Activated CD4-positive, alpha-beta T cell treated with anti-CD3 and anti-CD28 coated beads, Interleukin-2, amount 10 ng/mL, durations not matched to agents 7 days and 5 days (primary cell): ENCODE measurements around the gene CNOT2. TPM values are rescaled to one million over a fixed set of nuclear protein-coding genes. Genes with fewer than 3 reads are reported as not detected.
"Not testable (repeated sequence)": the region's sequence is repeated elsewhere in the genome, so short reads cannot be mapped to it uniquely, and the experiment has no call there.

ENCODE experiments used
- CTCF ChIA-PET: fragments of 350-600 bp; sonication (Branson Sonifier 250); formaldehyde crosslinking; loops from one replicate; lab custom pipeline; 2021; ENCODE audit warnings: antibody characterized with exemption; lab: Charles Lee
- POLR2A ChIA-PET: fragments of 350-600 bp; sonication (Branson Sonifier 250); formaldehyde crosslinking; loops from one replicate; lab custom pipeline; 2021; ENCODE audit warnings: antibody characterized with exemption; lab: Charles Lee
- DNase-seq: peaks from one replicate; pipeline ENCODE4 v3.0.0-alpha.2; 2020
- H3K27ac Mint-ChIP-seq: one replicate; pipeline ENCODE4 v1.8.0; 2021; ENCODE audit warnings: mild to moderate bottlenecking, moderate library complexity, mixed read lengths
- H3K27me3 Mint-ChIP-seq: one replicate; pipeline ENCODE4 v1.8.0; 2021; ENCODE audit warnings: mixed read lengths
- H3K36me3 Mint-ChIP-seq: one replicate; pipeline ENCODE4 v1.8.0; 2021; ENCODE audit warnings: low read depth, mixed read lengths
- H3K4me1 Mint-ChIP-seq: one replicate; pipeline ENCODE4 v1.8.0; 2021; ENCODE audit warnings: mixed read lengths
- H3K4me3 Mint-ChIP-seq: one replicate; pipeline ENCODE4 v1.8.0; 2021; ENCODE audit warnings: mild to moderate bottlenecking, moderate library complexity, mixed read lengths
- H3K9me3 Mint-ChIP-seq: one replicate; pipeline ENCODE4 v1.8.0; 2021; ENCODE audit warnings: mixed read lengths
- total RNA-seq, 2 experiments: library from RNA; stranded (reverse); gene quantifications; one replicate each; pipeline ENCODE4 v1.2.3, GENCODE V29; 2021

CNOT2 gene
- total RNA-seq, 2 experiments from 2014 or later, result 73.6 to 78.0 TPM

DNA sequence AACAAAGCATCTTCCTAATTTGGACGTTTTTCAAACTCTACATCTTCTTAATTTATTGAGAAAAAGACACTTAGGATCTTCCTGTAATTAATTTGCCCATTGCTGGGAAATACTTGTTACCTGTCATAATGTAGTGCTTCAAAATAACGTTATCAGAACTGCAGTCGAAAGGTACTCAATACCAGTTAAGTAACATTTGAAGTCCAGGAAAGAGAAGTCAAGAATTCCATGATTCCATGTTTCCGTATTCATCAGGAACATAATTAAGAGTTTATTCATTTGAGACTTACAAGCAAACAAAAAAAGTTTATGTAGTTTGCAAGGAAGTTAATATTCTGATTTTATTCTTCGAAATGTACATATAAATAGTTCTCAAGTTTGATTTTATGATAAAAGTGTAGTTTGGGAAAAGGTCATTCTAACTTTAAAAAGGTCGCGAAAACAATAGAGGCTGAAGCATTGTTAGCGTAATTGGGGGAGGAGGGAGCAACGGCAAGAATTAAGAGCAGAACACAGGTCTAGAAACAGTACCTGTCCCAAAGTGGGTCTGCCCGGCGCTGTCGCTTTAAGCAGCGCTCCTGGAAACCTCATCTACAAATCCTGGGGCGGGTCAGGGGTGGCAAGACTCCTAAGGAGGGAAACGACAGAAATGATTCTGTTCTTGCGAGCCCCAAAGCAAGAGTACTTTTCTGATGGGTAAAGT is 121.6 kb downstream of the CNOT2 start:
- Mint-ChIP-seq H3K27ac (peak overlapping the region; percentile 52), H3K36me3 (no peaks in the 10 kb centered on the region), H3K27me3 (peaks cover 29% of the 10 kb centered on the region), H3K4me1 (peaks cover 22% of the 10 kb centered on the region), H3K4me3 (peak overlapping the region; percentile 64), H3K9me3 (no peaks in the 10 kb centered on the region)
- DNase-seq, result peak; percentile 5
- POLR2A ChIA-PET, result no interaction called here
- CTCF ChIA-PET, result no interaction called here

DNA sequence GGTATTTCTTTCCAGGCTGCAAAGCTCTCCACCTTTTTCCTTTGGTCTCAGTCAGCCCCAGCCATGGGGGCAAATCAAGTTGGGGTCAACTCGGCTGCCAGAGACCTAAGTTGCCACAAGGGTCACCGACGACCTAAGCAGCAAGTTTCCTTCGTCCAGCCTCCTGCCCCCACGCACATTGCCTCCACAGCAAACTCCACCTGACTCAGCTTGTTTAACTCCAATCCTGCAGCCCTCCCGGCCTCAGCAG is 122.1 kb downstream of the CNOT2 start:
- CTCF ChIA-PET, result no interaction called here
- Mint-ChIP-seq H3K4me1 (peaks cover 22% of the 10 kb centered on the region), H3K27ac (no peak overlapping the region), H3K36me3 (no peaks in the 10 kb centered on the region), H3K4me3 (peak overlapping the region; percentile 64), H3K9me3 (no peaks in the 10 kb centered on the region), H3K27me3 (peaks cover 29% of the 10 kb centered on the region)
- DNase-seq, result no peak
- POLR2A ChIA-PET, result no interaction called here

DNA sequence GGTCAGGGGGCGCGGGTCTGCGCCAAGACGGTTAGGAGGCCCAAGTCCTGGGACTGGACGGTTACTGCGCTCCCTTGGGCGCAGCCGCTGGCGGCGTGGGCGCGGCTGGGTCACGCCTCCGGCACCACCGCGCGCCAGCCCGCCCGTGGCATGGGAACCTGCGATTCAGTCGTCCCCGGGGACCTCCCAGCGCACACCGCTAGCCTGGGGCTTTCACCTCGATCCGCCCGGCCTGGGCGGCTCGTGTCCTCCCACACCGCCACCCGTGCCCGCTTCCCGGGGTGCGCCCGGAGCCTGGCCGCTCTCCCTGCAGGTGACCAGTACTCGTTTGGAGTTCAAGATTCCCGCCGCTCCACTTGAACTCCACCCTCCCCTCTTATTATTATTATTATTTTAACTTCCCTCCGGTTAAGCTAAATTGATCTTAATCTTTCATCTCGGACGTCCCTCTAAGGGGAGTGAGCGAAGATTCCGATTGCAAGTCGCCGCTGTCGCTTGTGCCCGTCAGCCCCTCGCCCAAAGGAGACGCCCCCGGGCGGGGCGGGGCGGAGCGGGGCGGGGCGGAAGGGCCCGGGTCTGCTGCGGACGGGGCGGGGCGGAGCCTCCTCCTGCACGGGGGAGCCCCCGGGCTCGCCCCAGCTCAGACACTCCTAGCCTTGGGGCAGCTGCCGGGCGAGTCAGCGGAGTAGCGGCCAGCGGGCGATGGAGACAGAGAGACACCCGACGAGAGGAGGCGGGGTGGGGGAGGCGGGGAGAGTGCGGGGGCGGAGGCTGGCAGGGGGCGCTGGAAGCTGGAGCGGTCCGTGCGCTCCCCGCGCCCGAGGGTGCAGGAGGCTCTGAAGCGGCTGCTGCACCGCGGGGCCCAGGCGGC is 122.7 kb downstream of the CNOT2 start, which contains the start of gene KCNMB4:
Gene KCNMB4 (plus strand): TSS at position 643 of the 871 bp plus-strand sequence. CDS start 445 bp downstream, outside the sequence.
- ChIA-PET POLR2A (no interaction called here), CTCF (interaction anchor here (0.8 to 1.4 kb wide), 3 partner anchors 9 to 121 kb away, joined by 3 to 7 read pairs (median 3); no protein-coding TSS in a partner anchor)
- no peaks in the 10 kb centered on the region for H3K9me3 Mint-ChIP-seq

GRCh38 chr12:70366581-70367257 is 123.5 kb downstream of the CNOT2 start:
- CTCF ChIA-PET, result interaction anchor here (1.3 to 1.4 kb wide), 2 partner anchors 10 to 122 kb away, joined by 3 read pairs; no protein-coding TSS in a partner anchor
- H3K27ac Mint-ChIP-seq, result peak overlapping the region; percentile 71
- no peaks in the 10 kb centered on the region for H3K36me3 Mint-ChIP-seq
- peaks cover 22% of the 10 kb centered on the region for H3K4me1 Mint-ChIP-seq
- H3K4me3 Mint-ChIP-seq, result peak overlapping the region; percentile 89
- H3K9me3 Mint-ChIP-seq, result no peaks in the 10 kb centered on the region
- POLR2A ChIA-PET, result no interaction called here
- DNase-seq, result peak; percentile 76
- H3K27me3 Mint-ChIP-seq, result peaks cover 29% of the 10 kb centered on the region

More for the DNA sequence above, 122.7 kb downstream of the CNOT2 start, which contains the start of gene KCNMB4:
- H3K36me3 Mint-ChIP-seq, result no peaks in the 10 kb centered on the region
- peak within 1 kb of the TSS; percentile 71 for H3K27ac Mint-ChIP-seq
- peak; percentile 72 for DNase-seq
- H3K4me3 Mint-ChIP-seq, result peak within 1 kb of the TSS; percentile 89
- H3K4me1 Mint-ChIP-seq, result peaks cover 22% of the 10 kb centered on the region
- H3K27me3 Mint-ChIP-seq, result peaks cover 29% of the 10 kb centered on the region

DNA sequence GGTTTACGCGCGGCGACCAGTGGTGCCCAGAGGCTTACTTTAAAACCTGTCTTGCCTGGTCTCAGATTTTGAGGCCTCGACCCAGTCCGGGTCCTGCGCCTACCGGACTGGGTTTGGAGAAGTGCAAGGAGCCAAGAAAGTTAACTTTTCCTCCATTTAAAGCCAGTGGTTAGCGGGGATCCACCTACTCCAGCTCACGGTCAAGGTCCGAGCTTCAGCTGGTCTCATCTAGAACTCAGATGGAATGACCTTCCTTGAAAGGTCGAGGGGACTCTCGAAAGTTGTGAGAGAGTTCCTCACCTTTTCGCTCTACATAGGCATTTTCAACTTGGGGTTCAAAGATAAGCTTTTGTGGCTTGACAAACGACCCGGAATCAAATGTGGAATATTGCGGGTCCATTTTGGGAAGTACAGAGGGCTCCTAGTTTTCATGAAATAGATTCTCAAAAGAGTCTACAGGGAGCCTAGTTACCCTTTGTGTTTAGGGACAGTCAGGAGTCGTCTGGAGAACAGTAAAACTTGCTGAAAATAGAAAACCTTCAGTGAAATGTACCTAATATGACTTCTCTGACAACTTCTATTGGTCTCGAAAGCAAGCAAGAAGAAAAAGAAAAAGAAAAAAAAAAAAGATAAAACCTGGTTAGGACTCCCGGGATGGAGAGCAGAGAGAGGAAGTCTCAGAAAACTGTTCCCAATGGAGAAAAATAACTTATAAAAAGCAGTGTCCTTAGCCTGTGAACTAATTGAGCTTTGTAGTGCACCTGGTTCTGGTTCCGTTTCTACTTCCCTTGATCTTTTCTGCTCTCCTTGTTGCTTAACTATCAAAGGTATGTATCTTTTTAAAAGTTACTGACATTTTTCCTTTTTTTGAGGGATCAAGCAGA is 124.3 kb downstream of the CNOT2 start:
- Mint-ChIP-seq H3K36me3 (no peaks in the 10 kb centered on the region), H3K4me1 (peaks cover 22% of the 10 kb centered on the region), H3K27me3 (peaks cover 25% of the 10 kb centered on the region), H3K27ac (peak overlapping the region; percentile 71), H3K9me3 (no peaks in the 10 kb centered on the region), H3K4me3 (peak overlapping the region; percentile 89)
- DNase-seq, result no peak
- CTCF ChIA-PET, result interaction anchor here (1.4 kb wide), 1 partner anchor 11 kb away, joined by 3 read pairs; no protein-coding TSS in a partner anchor
- POLR2A ChIA-PET, result no interaction called here

GRCh38 chr12:70372881-70373280 is 129.6 kb downstream of the CNOT2 start:
- ChIA-PET POLR2A (no interaction called here), CTCF (no interaction called here)
- H3K4me1 Mint-ChIP-seq, result peaks cover under 1% of the 10 kb centered on the region
- peaks cover 2% of the 10 kb centered on the region for H3K27me3 Mint-ChIP-seq
- no peaks in the 10 kb centered on the region for H3K36me3 Mint-ChIP-seq
- H3K9me3 Mint-ChIP-seq, result no peaks in the 10 kb centered on the region
- DNase-seq, result no peak
- H3K27ac Mint-ChIP-seq, result no peak overlapping the region
- H3K4me3 Mint-ChIP-seq, result no peak overlapping the region

GRCh38 chr12:70379846-70380245 is 136.6 kb downstream of the CNOT2 start:
- POLR2A ChIA-PET, result no interaction called here
- peaks cover 15% of the 10 kb centered on the region for H3K4me1 Mint-ChIP-seq
- CTCF ChIA-PET, result interaction anchor here (1.3 kb wide), 1 partner anchor 10 kb away, joined by 3 read pairs; no protein-coding TSS in a partner anchor

GRCh38 chr12:70383484-70383883 is 140.3 kb downstream of the CNOT2 start:
- no peak overlapping the region for H3K4me3 Mint-ChIP-seq
- ChIA-PET CTCF (no interaction called here), POLR2A (no interaction called here)
- peaks cover 8% of the 10 kb centered on the region for H3K9me3 Mint-ChIP-seq
- no peaks in the 10 kb centered on the region for H3K27me3 Mint-ChIP-seq
- H3K27ac Mint-ChIP-seq, result no peak overlapping the region
- DNase-seq, result no peak
- H3K36me3 Mint-ChIP-seq, result peaks cover 2% of the 10 kb centered on the region
- peaks cover 13% of the 10 kb centered on the region for H3K4me1 Mint-ChIP-seq

More at GRCh38 chr12:70379846-70380245, 136.6 kb downstream of the CNOT2 start:
- Mint-ChIP-seq H3K27me3 (no peaks in the 10 kb centered on the region), H3K27ac (peak overlapping the region; percentile 73), H3K9me3 (peaks cover 11% of the 10 kb centered on the region), H3K36me3 (peaks cover 4% of the 10 kb centered on the region), H3K4me3 (no peak overlapping the region)
- DNase-seq, result no peak

DNA sequence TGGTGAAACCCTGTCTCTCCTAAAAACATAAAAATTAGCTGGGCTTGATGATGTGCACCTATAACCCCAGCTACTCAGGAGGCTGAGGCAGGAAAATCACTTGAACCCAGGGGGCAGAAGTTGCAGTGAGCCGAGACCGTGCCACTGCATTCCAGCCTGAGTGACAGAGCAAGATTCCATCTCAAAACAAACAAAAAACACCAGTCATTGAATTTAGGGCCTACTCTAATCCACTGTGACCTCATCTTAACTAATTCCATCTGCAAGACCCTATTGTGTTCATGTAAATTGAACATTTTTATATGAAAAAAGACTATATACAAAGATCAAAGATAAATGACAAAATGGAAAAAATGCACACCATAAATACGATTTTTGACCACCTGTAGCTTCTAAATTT is 140.7 kb downstream of the CNOT2 start:
- H3K4me1 Mint-ChIP-seq, result peaks cover 13% of the 10 kb centered on the region
- CTCF ChIA-PET, result no interaction called here
- no peaks in the 10 kb centered on the region for H3K27me3 Mint-ChIP-seq
- DNase-seq, result no peak
- POLR2A ChIA-PET, result no interaction called here
- no peak overlapping the region for H3K27ac Mint-ChIP-seq
- H3K9me3 Mint-ChIP-seq, result peaks cover 6% of the 10 kb centered on the region
- no peaks in the 10 kb centered on the region for H3K36me3 Mint-ChIP-seq
- no peak overlapping the region for H3K4me3 Mint-ChIP-seq

DNA sequence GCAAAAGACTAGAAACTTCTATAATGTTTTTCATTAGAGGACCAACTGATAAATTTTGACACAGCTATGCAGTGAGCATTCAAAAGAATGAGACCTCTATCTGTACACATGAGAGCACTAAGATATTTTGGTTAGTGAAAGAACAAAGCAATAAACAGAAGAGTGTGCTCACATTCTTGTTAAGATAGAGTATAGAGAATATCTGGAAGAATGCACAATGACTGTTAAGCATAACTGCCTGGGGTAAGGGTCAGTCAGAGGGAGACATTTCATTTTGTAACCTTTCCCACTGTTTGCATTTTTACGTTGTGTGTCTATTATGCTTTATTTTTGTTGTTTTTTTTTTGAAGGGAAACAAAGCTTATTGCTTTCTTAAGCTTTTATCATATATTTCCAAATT is 143.5 kb downstream of the CNOT2 start:
- no peaks in the 10 kb centered on the region for H3K27me3 Mint-ChIP-seq
- H3K4me3 Mint-ChIP-seq, result no peak overlapping the region
- H3K27ac Mint-ChIP-seq, result no peak overlapping the region
- CTCF ChIA-PET, result no interaction called here
- peaks cover 4% of the 10 kb centered on the region for H3K9me3 Mint-ChIP-seq
- no peak for DNase-seq
- no peaks in the 10 kb centered on the region for H3K4me1 Mint-ChIP-seq
- POLR2A ChIA-PET, result no interaction called here
- H3K36me3 Mint-ChIP-seq, result no peaks in the 10 kb centered on the region

- Mint-ChIP-seq H3K9me3 (peaks cover 4% of the 10 kb centered on the region), H3K36me3 (no peaks in the 10 kb centered on the region), H3K27ac (no peak overlapping the region), H3K27me3 (no peaks in the 10 kb centered on the region), H3K4me1 (no peaks in the 10 kb centered on the region), H3K4me3 (no peak overlapping the region)
- ChIA-PET POLR2A (no interaction called here), CTCF (no interaction called here)
- no peak for DNase-seq
Measured at GRCh38 chr12:70389678-70390077, 146.4 kb downstream of the CNOT2 start.

DNA sequence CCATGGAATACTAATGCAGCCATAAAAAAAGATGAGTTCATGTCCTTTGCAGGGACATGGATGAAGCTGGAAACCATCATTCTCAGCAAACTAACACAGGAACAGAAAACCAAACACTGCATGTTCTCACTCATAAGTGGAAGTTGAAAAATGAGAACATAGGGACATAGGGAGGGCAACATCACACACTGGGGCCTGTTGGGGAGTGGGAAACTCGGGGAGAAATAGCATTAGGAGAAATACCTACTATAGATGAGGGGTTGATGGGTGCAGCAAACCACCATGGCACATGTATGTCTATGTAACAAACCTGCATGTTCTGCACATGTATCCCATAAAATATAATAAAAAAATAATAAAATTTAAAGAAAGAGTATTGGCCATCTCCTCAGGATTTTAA is 149.4 kb downstream of the CNOT2 start:
- CTCF ChIA-PET, H3K4me1 Mint-ChIP-seq, POLR2A ChIA-PET, H3K27ac Mint-ChIP-seq, H3K36me3 Mint-ChIP-seq, DNase-seq, H3K4me3 Mint-ChIP-seq, H3K27me3 Mint-ChIP-seq, H3K9me3 Mint-ChIP-seq: not testable (repeated sequence)
